ENCODE data around the gene CFP. TPM values are rescaled to one million over a fixed set of nuclear protein-coding genes. Genes with fewer than 3 reads are reported as not detected.

CFP gene
- total RNA-seq, 1 donor from 2014 or later: 1.1 TPM

DNA sequence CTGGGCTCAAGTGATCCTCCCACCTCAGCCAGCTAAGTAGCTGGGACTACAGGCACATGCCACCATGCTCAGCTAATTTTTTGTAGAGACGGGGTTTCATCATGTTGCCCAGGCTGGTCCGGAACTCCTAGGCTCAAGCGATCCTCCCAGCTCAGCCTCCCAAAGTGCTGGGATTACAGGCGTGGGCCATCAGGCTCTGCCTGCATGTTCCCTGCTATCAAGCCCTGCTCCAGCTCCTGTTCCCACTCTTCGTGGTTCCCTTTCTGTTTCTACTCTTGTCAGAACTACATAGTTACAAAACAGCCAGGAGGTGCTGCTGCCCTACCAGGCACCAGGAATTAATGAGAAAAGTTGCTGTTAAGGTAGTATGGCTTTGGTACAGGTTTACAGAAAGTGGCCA, 38.7 kb downstream of the CFP start:
- no peak overlapping the region for H3K27ac Mint-ChIP-seq (ENCODE audit: unreplicated experiment)
- Histone ChIP-seq H3K79me2 (ENCODE audit: insufficient read depth, low read length) (no peaks in the 10 kb centered on the region), H3K9me3 (ENCODE audit: insufficient read depth, low read depth, low read length) (no peaks in the 10 kb centered on the region), H3K9ac (ENCODE audit: low read length) (no peak overlapping the region), H3K4me2 (ENCODE audit: low read length) (no peak overlapping the region), H3K36me3 (ENCODE audit: insufficient read depth, low read length) (no peaks in the 10 kb centered on the region), H3K4me3 (ENCODE audit: insufficient read depth, low read depth, low read length) (no peak overlapping the region), H3K27me3 (ENCODE audit: insufficient read depth, low read length) (no peaks in the 10 kb centered on the region), H4K20me1 (ENCODE audit: insufficient read depth, low read length) (peaks cover 7% of the 10 kb centered on the region), H3K27ac (ENCODE audit: low read depth, low read length) (no peak overlapping the region), H2AFZ (ENCODE audit: low read depth, low read length) (no peak overlapping the region), H3K4me1 (ENCODE audit: insufficient read depth, low read length) (peaks cover 3% of the 10 kb centered on the region)
- FAIRE-seq: no peak
- no peaks in the 10 kb centered on the region for H3K9me3 Mint-ChIP-seq (ENCODE audit: unreplicated experiment)
- TF ChIP-seq, protein P1, sequence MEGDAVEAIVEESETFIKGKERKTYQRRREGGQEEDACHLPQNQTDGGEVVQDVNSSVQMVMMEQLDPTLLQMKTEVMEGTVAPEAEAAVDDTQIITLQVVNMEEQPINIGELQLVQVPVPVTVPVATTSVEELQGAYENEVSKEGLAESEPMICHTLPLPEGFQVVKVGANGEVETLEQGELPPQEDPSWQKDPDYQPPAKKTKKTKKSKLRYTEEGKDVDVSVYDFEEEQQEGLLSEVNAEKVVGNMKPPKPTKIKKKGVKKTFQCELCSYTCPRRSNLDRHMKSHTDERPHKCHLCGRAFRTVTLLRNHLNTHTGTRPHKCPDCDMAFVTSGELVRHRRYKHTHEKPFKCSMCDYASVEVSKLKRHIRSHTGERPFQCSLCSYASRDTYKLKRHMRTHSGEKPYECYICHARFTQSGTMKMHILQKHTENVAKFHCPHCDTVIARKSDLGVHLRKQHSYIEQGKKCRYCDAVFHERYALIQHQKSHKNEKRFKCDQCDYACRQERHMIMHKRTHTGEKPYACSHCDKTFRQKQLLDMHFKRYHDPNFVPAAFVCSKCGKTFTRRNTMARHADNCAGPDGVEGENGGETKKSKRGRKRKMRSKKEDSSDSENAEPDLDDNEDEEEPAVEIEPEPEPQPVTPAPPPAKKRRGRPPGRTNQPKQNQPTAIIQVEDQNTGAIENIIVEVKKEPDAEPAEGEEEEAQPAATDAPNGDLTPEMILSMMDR (IDR thresholded peaks at IDR 0.05; ENCODE audit: insufficient read depth, low read depth, low read length): no peak
- no peak for TF ChIP-seq EZH2 (IDR thresholded peaks at IDR 0.05; ENCODE audit: insufficient read depth, low read length)
- no peaks in the 10 kb centered on the region for H3K36me3 Mint-ChIP-seq (ENCODE audit: low read depth, unreplicated experiment)
- no peaks in the 10 kb centered on the region for H3K4me1 Mint-ChIP-seq (ENCODE audit: low read depth, unreplicated experiment)
- no peaks in the 10 kb centered on the region for H3K27me3 Mint-ChIP-seq (ENCODE audit: low read depth, unreplicated experiment)
- no peak overlapping the region for H3K4me3 Mint-ChIP-seq (ENCODE audit: unreplicated experiment)
- no peak for DNase-seq (ENCODE audit: low read depth)

DNA sequence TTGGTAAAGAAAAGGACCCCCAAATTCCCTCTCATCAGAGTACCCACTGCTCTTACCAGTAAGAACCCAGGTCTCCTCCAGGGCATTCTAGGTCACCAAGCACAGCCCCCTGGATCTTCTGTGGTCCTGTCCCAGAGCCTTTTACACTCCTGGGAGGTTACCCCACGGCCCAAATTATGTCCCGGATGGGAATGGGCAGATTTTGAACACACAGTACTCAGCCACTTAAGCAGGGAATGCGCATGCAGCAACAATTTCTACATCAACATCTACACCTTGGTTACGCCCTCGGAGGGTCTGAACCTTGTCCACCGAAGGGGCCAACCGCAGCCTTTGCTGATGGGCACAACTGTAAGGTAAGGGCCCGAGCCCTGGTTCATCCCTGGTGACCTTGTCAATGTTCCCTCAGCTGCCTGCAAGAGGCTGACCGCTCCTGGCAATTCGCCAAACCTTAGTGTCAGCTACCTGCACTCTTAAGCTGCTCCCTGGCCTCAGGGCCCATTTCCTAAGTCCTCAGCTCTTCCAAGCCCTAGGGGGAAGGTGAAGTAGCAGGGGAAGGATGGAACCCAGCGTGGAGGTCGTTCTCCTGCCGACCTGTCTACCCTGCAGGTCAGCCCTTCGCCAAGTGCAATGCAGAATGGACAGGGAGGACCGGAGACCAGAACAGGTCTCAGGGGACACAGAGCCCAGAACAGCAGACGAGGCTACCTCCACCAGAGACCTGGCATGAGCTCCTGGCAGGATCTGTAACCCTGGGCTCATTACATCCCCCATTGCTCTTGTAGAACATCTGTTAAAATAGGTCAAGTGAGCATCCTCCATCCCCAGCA, 41.6 kb downstream of the CFP start:
- H3K79me2 ChIP-seq (ENCODE audit: insufficient read depth, low read length): peaks cover 19% of the 10 kb centered on the region
- no peaks in the 10 kb centered on the region for H3K9me3 ChIP-seq (ENCODE audit: insufficient read depth, low read depth, low read length)
- H3K27ac Mint-ChIP-seq (ENCODE audit: unreplicated experiment): no peak overlapping the region
- no peaks in the 10 kb centered on the region for H3K27me3 ChIP-seq (ENCODE audit: insufficient read depth, low read length)
- no peak for TF ChIP-seq EZH2 (IDR thresholded peaks at IDR 0.05; ENCODE audit: insufficient read depth, low read length)
- TF ChIP-seq, protein P1 (IDR thresholded peaks at IDR 0.05; ENCODE audit: insufficient read depth, low read depth, low read length): no peak
- no peak overlapping the region for H3K27ac ChIP-seq (ENCODE audit: low read depth, low read length)
- no peak overlapping the region for H3K9ac ChIP-seq (ENCODE audit: low read length)
- H3K27me3 Mint-ChIP-seq (ENCODE audit: low read depth, unreplicated experiment): no peaks in the 10 kb centered on the region
- H3K4me1 Mint-ChIP-seq (ENCODE audit: low read depth, unreplicated experiment): peaks cover 10% of the 10 kb centered on the region
- H4K20me1 ChIP-seq (ENCODE audit: insufficient read depth, low read length): peaks cover 35% of the 10 kb centered on the region
- H3K4me3 Mint-ChIP-seq (ENCODE audit: unreplicated experiment): no peak overlapping the region
- H3K4me1 ChIP-seq (ENCODE audit: insufficient read depth, low read length): peaks cover 23% of the 10 kb centered on the region
- H3K4me3 ChIP-seq (ENCODE audit: insufficient read depth, low read depth, low read length): no peak overlapping the region
- DNase-seq (ENCODE audit: low read depth) (no peak), FAIRE-seq (no peak)
- H2AFZ ChIP-seq (ENCODE audit: low read depth, low read length): no peak overlapping the region
- H3K36me3 Mint-ChIP-seq (ENCODE audit: low read depth, unreplicated experiment): no peaks in the 10 kb centered on the region
- no peak overlapping the region for H3K4me2 ChIP-seq (ENCODE audit: low read length)
- H3K36me3 ChIP-seq (ENCODE audit: insufficient read depth, low read length): no peaks in the 10 kb centered on the region
- H3K9me3 Mint-ChIP-seq (ENCODE audit: unreplicated experiment): no peaks in the 10 kb centered on the region
